ENCODE data around the gene HERPUD1.

Gene HERPUD1

DNA sequence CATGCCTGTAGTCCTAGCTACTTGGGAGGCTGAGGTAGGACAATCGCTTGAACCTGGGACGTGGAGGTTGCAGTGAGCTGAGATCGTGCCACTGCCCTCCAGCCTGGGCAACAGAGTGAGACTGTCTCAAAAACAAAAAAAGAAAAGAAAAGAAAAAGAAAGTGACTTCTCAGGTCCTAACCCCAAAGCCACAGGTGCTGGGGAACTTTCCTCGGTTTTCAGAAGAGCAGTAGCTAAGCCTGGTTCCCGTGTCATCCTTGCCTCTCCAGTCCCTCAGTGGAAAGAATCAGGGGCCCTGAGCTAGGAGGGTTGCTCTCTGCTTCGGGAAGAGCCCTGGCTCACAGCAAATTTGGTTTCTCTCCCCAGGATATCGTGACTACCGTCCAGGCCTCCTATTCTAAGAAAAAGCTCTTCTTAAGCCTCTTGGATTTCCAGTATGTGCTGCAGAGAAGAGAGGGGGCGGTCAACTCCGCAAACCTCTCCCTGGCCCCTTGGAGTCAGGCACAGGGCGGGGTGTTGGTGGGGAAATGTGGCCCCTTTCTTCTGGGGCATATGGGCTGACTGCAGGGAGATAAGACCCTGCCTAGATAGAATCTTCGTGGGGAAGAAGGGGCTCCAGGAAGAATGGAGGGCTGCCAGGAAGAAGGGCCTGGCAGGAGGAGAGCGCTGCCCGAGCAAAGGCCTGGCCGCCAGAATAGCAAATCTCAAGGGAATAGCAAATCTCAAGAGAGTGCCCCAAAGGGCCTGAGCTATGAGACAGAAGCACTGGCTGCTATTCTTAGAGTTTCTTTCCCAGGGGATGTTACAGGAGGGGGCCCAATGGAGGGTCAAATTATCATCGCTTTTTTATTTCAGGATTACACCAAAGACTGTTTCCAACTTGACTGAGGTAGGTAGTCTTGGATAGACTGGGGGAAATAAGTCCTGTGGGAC, 49.1 kb downstream of the HERPUD1 start:
- Histone ChIP-seq H3K4me3 (ENCODE audit: low read length) (no peak overlapping the region), H3K9me2 (replicated peaks; ENCODE audit: insufficient read depth, low read length) (no peaks in the 10 kb centered on the region), H3K79me2 (ENCODE audit: low read length) (no peaks in the 10 kb centered on the region), H3K36me3 (replicated peaks; ENCODE audit: insufficient read depth, low read length) (no peaks in the 10 kb centered on the region), H3F3A (ENCODE audit: insufficient read depth, low read length) (no peaks in the 10 kb centered on the region; the same call in 1 of the 2 replicates), H3K27ac (ENCODE audit: low read length) (no peak overlapping the region), H2AFZ (ENCODE audit: low read length) (no peak overlapping the region), H3K9ac (ENCODE audit: low read length) (no peak overlapping the region), H3K4me2 (ENCODE audit: low read depth, low read length) (0 out of 2 replicates have a peak overlapping the region, but pooled peaks have one; percentile 18), H4K20me1 (ENCODE audit: insufficient read depth, low read length) (no peaks in the 10 kb centered on the region; the same call in 1 of the 2 replicates), H3K4me1 (ENCODE audit: low read length) (no peaks in the 10 kb centered on the region), H3K27me3 (replicated peaks; ENCODE audit: insufficient read depth, low read length) (peaks cover 81% of the 10 kb centered on the region), H3K9me3 (replicated peaks; ENCODE audit: insufficient read depth, low read length) (no peaks in the 10 kb centered on the region)
- no peak for TF ChIP-seq EZH2phosphoT487 (IDR thresholded peaks at IDR 0.05; ENCODE audit: low read length)
- TF ChIP-seq, protein P1, sequence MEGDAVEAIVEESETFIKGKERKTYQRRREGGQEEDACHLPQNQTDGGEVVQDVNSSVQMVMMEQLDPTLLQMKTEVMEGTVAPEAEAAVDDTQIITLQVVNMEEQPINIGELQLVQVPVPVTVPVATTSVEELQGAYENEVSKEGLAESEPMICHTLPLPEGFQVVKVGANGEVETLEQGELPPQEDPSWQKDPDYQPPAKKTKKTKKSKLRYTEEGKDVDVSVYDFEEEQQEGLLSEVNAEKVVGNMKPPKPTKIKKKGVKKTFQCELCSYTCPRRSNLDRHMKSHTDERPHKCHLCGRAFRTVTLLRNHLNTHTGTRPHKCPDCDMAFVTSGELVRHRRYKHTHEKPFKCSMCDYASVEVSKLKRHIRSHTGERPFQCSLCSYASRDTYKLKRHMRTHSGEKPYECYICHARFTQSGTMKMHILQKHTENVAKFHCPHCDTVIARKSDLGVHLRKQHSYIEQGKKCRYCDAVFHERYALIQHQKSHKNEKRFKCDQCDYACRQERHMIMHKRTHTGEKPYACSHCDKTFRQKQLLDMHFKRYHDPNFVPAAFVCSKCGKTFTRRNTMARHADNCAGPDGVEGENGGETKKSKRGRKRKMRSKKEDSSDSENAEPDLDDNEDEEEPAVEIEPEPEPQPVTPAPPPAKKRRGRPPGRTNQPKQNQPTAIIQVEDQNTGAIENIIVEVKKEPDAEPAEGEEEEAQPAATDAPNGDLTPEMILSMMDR (IDR thresholded peaks at IDR 0.05; ENCODE audit: low read length) = no peak
- no peak for DNase-seq

GRCh38 chr16:56981729-56982271, 49.9 kb downstream of the HERPUD1 start:
- H3K9ac ChIP-seq (ENCODE audit: low read length) = no peak overlapping the region
- H3K79me2 ChIP-seq (ENCODE audit: low read length) = no peaks in the 10 kb centered on the region
- H2AFZ ChIP-seq (ENCODE audit: low read length) = no peak overlapping the region
- H3F3A ChIP-seq (ENCODE audit: insufficient read depth, low read length) = no peaks in the 10 kb centered on the region; the same call in 1 of the 2 replicates
- H3K4me3 ChIP-seq (ENCODE audit: low read length) = no peak overlapping the region
- TF ChIP-seq EZH2 (optimal IDR thresholded peaks at IDR 0.05; ENCODE audit: low read depth, low read length) (no peak), EZH2phosphoT487 (IDR thresholded peaks at IDR 0.05; ENCODE audit: low read length) (no peak)
- TF ChIP-seq, protein P1 (IDR thresholded peaks at IDR 0.05; ENCODE audit: low read length) = no peak
- no peak overlapping the region for H3K27ac ChIP-seq (ENCODE audit: low read length)
- H3K4me2 ChIP-seq (ENCODE audit: low read depth, low read length) = no peak overlapping the region
- no peaks in the 10 kb centered on the region for H3K9me3 ChIP-seq (replicated peaks; ENCODE audit: insufficient read depth, low read length)
- H3K9me2 ChIP-seq (replicated peaks; ENCODE audit: insufficient read depth, low read length) = no peaks in the 10 kb centered on the region
- H3K36me3 ChIP-seq (replicated peaks; ENCODE audit: insufficient read depth, low read length) = no peaks in the 10 kb centered on the region
- no peaks in the 10 kb centered on the region for H3K4me1 ChIP-seq (ENCODE audit: low read length)
- DNase-seq = no peak
- no peaks in the 10 kb centered on the region; the same call in 1 of the 2 replicates for H4K20me1 ChIP-seq (ENCODE audit: insufficient read depth, low read length)
- peaks cover 75% of the 10 kb centered on the region for H3K27me3 ChIP-seq (replicated peaks; ENCODE audit: insufficient read depth, low read length)

- H3K4me1 ChIP-seq (ENCODE audit: low read length) = no peaks in the 10 kb centered on the region
- H3K4me2 ChIP-seq (ENCODE audit: low read depth, low read length) = no peak overlapping the region
- no peak overlapping the region for H3K27ac ChIP-seq (ENCODE audit: low read length)
Measured at GRCh38 chr16:56982695-56983094, 50.8 kb downstream of the HERPUD1 start.

More at GRCh38 chr16:56982695-56983094, 50.8 kb downstream of the HERPUD1 start:
- Histone ChIP-seq H3F3A (ENCODE audit: insufficient read depth, low read length) (no peaks in the 10 kb centered on the region; the same call in 1 of the 2 replicates), H3K79me2 (ENCODE audit: low read length) (no peaks in the 10 kb centered on the region), H3K9me2 (replicated peaks; ENCODE audit: insufficient read depth, low read length) (no peaks in the 10 kb centered on the region), H3K9me3 (replicated peaks; ENCODE audit: insufficient read depth, low read length) (no peaks in the 10 kb centered on the region), H3K36me3 (replicated peaks; ENCODE audit: insufficient read depth, low read length) (no peaks in the 10 kb centered on the region), H3K4me3 (ENCODE audit: low read length) (no peak overlapping the region), H4K20me1 (ENCODE audit: insufficient read depth, low read length) (no peaks in the 10 kb centered on the region; the same call in 1 of the 2 replicates), H2AFZ (ENCODE audit: low read length) (no peak overlapping the region), H3K27me3 (replicated peaks; ENCODE audit: insufficient read depth, low read length) (peaks cover 69% of the 10 kb centered on the region), H3K9ac (ENCODE audit: low read length) (no peak overlapping the region)
- DNase-seq = no peak
- TF ChIP-seq EZH2phosphoT487 (IDR thresholded peaks at IDR 0.05; ENCODE audit: low read length) = no peak
- no peak for TF ChIP-seq EZH2 (optimal IDR thresholded peaks at IDR 0.05; ENCODE audit: low read depth, low read length)

All from MM.1S (cell line).